GM21786 (cell line): ENCODE measurements around the gene MED12L.
A peak's percentile ranks its signal among the peaks of the same experiment; 100 is the strongest.

Source experiments
- ATAC-seq: cut with Tn5 transposase; IDR thresholded peaks from one replicate; pipeline ENCODE4 v1.9.1; 2021; ENCODE audit not compliant: unreplicated experiment

MED12L gene

GRCh38 chr3:151314137-151314536 is 228.7 kb downstream of the MED12L start:
- ATAC-seq: no peak

GRCh38 chr3:151314593-151314992 is 229.1 kb downstream of the MED12L start:
- ATAC-seq: no peak

- no peak for ATAC-seq
These were observed 229.7 kb downstream of the MED12L start for GRCh38 chr3:151315136-151315535.

GRCh38 chr3:151315846-151316245 is 230.4 kb downstream of the MED12L start:
- ATAC-seq: no peak

GRCh38 chr3:151316267-151316991 is 231.0 kb downstream of the MED12L start, which contains the start of gene GPR87:
Gene GPR87, minus strand, starts transcription at chr3:151316820. Its CDS starts 16,720 bp downstream, at chr3:151300100.
- ATAC-seq: no peak

- ATAC-seq: no peak
These were observed 232.8 kb downstream of the MED12L start for GRCh38 chr3:151318313-151318712.

- ATAC-seq: no peak
These were observed 233.5 kb downstream of the MED12L start for GRCh38 chr3:151318991-151319390.

GRCh38 chr3:151319628-151320027 is 234.2 kb downstream of the MED12L start:
- no peak for ATAC-seq

- no peak for ATAC-seq
These were observed 234.7 kb downstream of the MED12L start for GRCh38 chr3:151320131-151320530.

GRCh38 chr3:151321526-151321925 is 236.1 kb downstream of the MED12L start:
- no peak for ATAC-seq

GRCh38 chr3:151322511-151322910 is 237.0 kb downstream of the MED12L start:
- no peak for ATAC-seq

GRCh38 chr3:151327571-151328198 is 242.2 kb downstream of the MED12L start:
- ATAC-seq: no peak

- ATAC-seq: no peak
These were observed 243.0 kb downstream of the MED12L start for GRCh38 chr3:151328298-151328995.

GRCh38 chr3:151329363-151329762 is 243.9 kb downstream of the MED12L start, which contains the start of gene P2RY13:
Gene P2RY13, minus strand, starts transcription at chr3:151329549. Its CDS starts 21 bp downstream, at chr3:151329528.
- ATAC-seq: no peak

GRCh38 chr3:151330379-151330778 is 244.9 kb downstream of the MED12L start:
- ATAC-seq: no peak

- ATAC-seq: no peak
These were observed 245.4 kb downstream of the MED12L start for GRCh38 chr3:151330899-151331298.

- ATAC-seq: no peak
These were observed 246.2 kb downstream of the MED12L start for GRCh38 chr3:151331696-151332095.

- ATAC-seq: no peak
These were observed 260.4 kb downstream of the MED12L start for GRCh38 chr3:151345859-151346258.

- no peak for ATAC-seq
These were observed 260.8 kb downstream of the MED12L start for GRCh38 chr3:151346292-151346691.

GRCh38 chr3:151347432-151347831 is 262.0 kb downstream of the MED12L start:
- ATAC-seq: no peak

- ATAC-seq: no peak
These were observed 265.2 kb downstream of the MED12L start for GRCh38 chr3:151350656-151351055.

GRCh38 chr3:151351219-151351618 is 265.8 kb downstream of the MED12L start:
- ATAC-seq: peak; percentile 80
